ENCODE results near the gene COBL.
"Not testable (repeated sequence)": the region's sequence is repeated elsewhere in the genome, so short reads cannot be mapped to it uniquely, and the experiment has no call there.

The COBL gene

GRCh38 chr7:51007551-51008505 is 308.8 kb downstream of the COBL start:
- DNase-seq (ENCODE audit: low read depth), result no peak
- no peak for TF ChIP-seq CTCF (IDR thresholded peaks at IDR 0.05; ENCODE audit: control insufficient read depth, insufficient read depth, low read depth, low read length, missing control alignments)
- no peak overlapping the region for H3K4me3 ChIP-seq (ENCODE audit: control insufficient read depth, low read depth, low read length)

- H3K4me3 ChIP-seq (ENCODE audit: control insufficient read depth, low read depth, low read length), result no peak overlapping the region
- DNase-seq (ENCODE audit: low read depth), result no peak
- no peak for TF ChIP-seq CTCF (IDR thresholded peaks at IDR 0.05; ENCODE audit: control insufficient read depth, insufficient read depth, low read depth, low read length, missing control alignments)
Observed at GRCh38 chr7:51006483-51007235, 309.9 kb downstream of the COBL start.

GRCh38 chr7:51005074-51005473 is 311.5 kb downstream of the COBL start:
- no peak for TF ChIP-seq CTCF (IDR thresholded peaks at IDR 0.05; ENCODE audit: control insufficient read depth, insufficient read depth, low read depth, low read length, missing control alignments)
- no peak overlapping the region for H3K4me3 ChIP-seq (ENCODE audit: control insufficient read depth, low read depth, low read length)
- no peak for DNase-seq (ENCODE audit: low read depth)

GRCh38 chr7:51000956-51001355 is 315.7 kb downstream of the COBL start:
- no peak overlapping the region for H3K4me3 ChIP-seq (ENCODE audit: control insufficient read depth, low read depth, low read length)
- TF ChIP-seq CTCF (IDR thresholded peaks at IDR 0.05; ENCODE audit: control insufficient read depth, insufficient read depth, low read depth, low read length, missing control alignments), result no peak
- no peak for DNase-seq (ENCODE audit: low read depth)

GRCh38 chr7:50994753-50995319 is 321.8 kb downstream of the COBL start:
- no peak overlapping the region for H3K4me3 ChIP-seq (ENCODE audit: control insufficient read depth, low read depth, low read length)
- DNase-seq (ENCODE audit: low read depth), result no peak
- no peak for TF ChIP-seq CTCF (IDR thresholded peaks at IDR 0.05; ENCODE audit: control insufficient read depth, insufficient read depth, low read depth, low read length, missing control alignments)

- H3K4me3 ChIP-seq (ENCODE audit: control insufficient read depth, low read depth, low read length); DNase-seq (ENCODE audit: low read depth): not testable (repeated sequence)
Observed at GRCh38 chr7:50990214-50990613, 326.4 kb downstream of the COBL start.
